H1 (cell line): Measurements from ENCODE around the gene BCAS4. TPM values are rescaled to one million over a fixed set of nuclear protein-coding genes. Genes with fewer than 3 reads are reported as not detected.

Experiments
- BACH1 ChIP-seq: IDR thresholded peaks from 2 replicates; pipeline ENCODE4 v1.6.1; 2012; ENCODE audit warnings: low read length, improper control_type of control experiment
- BCL11A ChIP-seq, 2 experiments: IDR thresholded peaks; one replicate each; pipeline ENCODE4 v1.6.1; 2011; ENCODE audit warnings: low read depth in 2 of 2, low read length in 2 of 2, mild to moderate bottlenecking in 2 of 2
- BRCA1 ChIP-seq: IDR thresholded peaks from 2 replicates; pipeline ENCODE4 v1.6.1; 2012; ENCODE audit warnings: low read depth, low read length, improper control_type of control experiment
- CBX8 ChIP-seq: fragments of 300-800, 300-1000 bp; sonication (generic); IDR thresholded peaks from 2 replicates; pipeline ENCODE4 v1.7.1; 2016; ENCODE audit warnings: low read depth, low read length, borderline replicate concordance
- CEBPB ChIP-seq: IDR thresholded peaks from 2 replicates; pipeline ENCODE4 v1.6.1; 2012; ENCODE audit warnings: low read depth, low read length
- CHD1 ChIP-seq: IDR thresholded peaks from 2 replicates; pipeline ENCODE4 v1.6.1; 2012; ENCODE audit warnings: low read depth, low read length, improper control_type of control experiment
- CHD2 ChIP-seq: IDR thresholded peaks from 2 replicates; pipeline ENCODE4 v1.6.1; 2012; ENCODE audit warnings: low read length, improper control_type of control experiment
- CREB1 ChIP-seq: IDR thresholded peaks from 2 replicates; pipeline ENCODE4 v1.6.1; 2012; ENCODE audit warnings: inconsistent platforms
- CTBP2 ChIP-seq: IDR thresholded peaks from 2 replicates; pipeline ENCODE4 v1.7.0; 2011; ENCODE audit warnings: borderline replicate concordance, mild to moderate bottlenecking, moderate library complexity, mixed read lengths, low read length; ENCODE audit not compliant: insufficient read depth, insufficient read length
- EGR1 ChIP-seq: IDR thresholded peaks from 2 replicates; pipeline ENCODE4 v1.6.1; 2011; ENCODE audit warnings: low read depth, low read length, borderline replicate concordance
- GTF2F1 ChIP-seq: IDR thresholded peaks from 2 replicates; pipeline ENCODE4 v1.6.1; 2012; ENCODE audit warnings: low read depth, low read length, improper control_type of control experiment, borderline replicate concordance
- HDAC2 ChIP-seq, 2 experiments: fragments of 300-600 bp in 1 of 2; sonication (generic) in 1 of 2; IDR thresholded peaks; 2 replicates each; pipeline ENCODE4 v1.6.1; 2011 to 2012; ENCODE audit warnings: low read depth in 2 of 2, low read length in 2 of 2, mild to moderate bottlenecking in 2 of 2, moderate library complexity in 2 of 2, borderline replicate concordance in 1 of 2, inconsistent platforms in 1 of 2
- JUND ChIP-seq: IDR thresholded peaks from 2 replicates; pipeline ENCODE4 v1.6.1; 2011; ENCODE audit warnings: mild to moderate bottlenecking, improper control_type of control experiment, low read length
- MAFK ChIP-seq: IDR thresholded peaks from 2 replicates; pipeline ENCODE4 v1.6.1; 2012; ENCODE audit warnings: low read depth, mild to moderate bottlenecking, improper control_type of control experiment, low read length
- NANOG ChIP-seq: IDR thresholded peaks from 2 replicates; pipeline ENCODE4 v1.6.1; 2011; ENCODE audit warnings: low read length, low read depth, mild to moderate bottlenecking, inconsistent platforms; ENCODE audit not compliant: insufficient read depth, poor library complexity, severe bottlenecking
- NRF1 ChIP-seq: IDR thresholded peaks from 2 replicates; pipeline ENCODE4 v1.6.1; 2011; ENCODE audit warnings: mild to moderate bottlenecking, low read depth, low read length, improper control_type of control experiment
- RAD21 ChIP-seq, 2 experiments: IDR thresholded peaks in 1 of 2; conservative IDR thresholded peaks in 1 of 2; 2 replicates each; pipeline ENCODE4 v1.6.1; 2011; ENCODE audit warnings: low read depth in 2 of 2, low read length in 2 of 2, improper control_type of control experiment in 1 of 2, inconsistent platforms in 1 of 2, mild to moderate bottlenecking in 1 of 2, moderate library complexity in 1 of 2
- RXRA ChIP-seq: IDR thresholded peaks from 2 replicates; pipeline ENCODE4 v1.6.1; 2011; ENCODE audit warnings: low read depth, mild to moderate bottlenecking, low read length, moderate library complexity; ENCODE audit not compliant: insufficient read depth
- SP1 ChIP-seq: IDR thresholded peaks from 2 replicates; pipeline ENCODE4 v1.6.1; 2011; ENCODE audit warnings: low read depth, low read length
- TBP ChIP-seq: IDR thresholded peaks from 2 replicates; pipeline ENCODE4 v1.6.1; 2011; ENCODE audit warnings: low read depth, low read length, improper control_type of control experiment
- ZNF274 ChIP-seq: IDR thresholded peaks from 2 replicates; pipeline ENCODE4 v1.7.0; 2012; ENCODE audit warnings: low read length, borderline replicate concordance; ENCODE audit errors: extremely low read depth
- polyA plus RNA-seq, 7 experiments: library from polyadenylated mRNA; depleted of rRNA in 3 of 7; stranded (reverse) in 5 of 7; unstranded in 2 of 7; fragments of >200 nt in 5 of 7; fragments of 200-250 nt in 2 of 7; gene quantifications; 1 replicate in 5 of 7; 2 replicates in 1 of 7; 4 replicates in 1 of 7; pipeline versions ENCODE4 v1.2.1 to v1.2.3, GENCODE V29; 2011 to 2013; ENCODE audit warnings: missing spikeins in 2 of 7, mixed read lengths in 2 of 7
- total RNA-seq: library from RNA; stranded (reverse); fragmentation: NEBNext Ultra II Directional; extraction: Animal tissue kit (Norgen Biotek cat#: 25700); gene quantifications from 2 replicates; pipeline ENCODE4 v1.2.1, GENCODE V29; 2021

The BCAS4 gene
- total and polyA plus RNA-seq, 2 of the 8 experiments (the other 6 are each of a cell fraction or from before 2014, with no cell fraction given): 21.2 to 23.6 TPM

- TF ChIP-seq BCL11A (IDR thresholded peaks at IDR 0.05; ENCODE audit: low read depth in 2 of 2, low read length in 2 of 2): no peak
- peak; percentile 90 for TF ChIP-seq CTBP2
- no peak for TF ChIP-seq ZNF274
- no peak for TF ChIP-seq EGR1
- peak; percentile 65; the same call in 1 of the 2 replicates for TF ChIP-seq TBP
- TF ChIP-seq GTF2F1: no peak
- peak; percentile 59; the same call in 1 of the 2 replicates for TF ChIP-seq CHD2
- TF ChIP-seq RAD21 (IDR thresholded peaks at IDR 0.05 in 1 of 2, conservative IDR thresholded peaks at IDR 0.05 in 1 of 2; ENCODE audit: low read depth in 2 of 2, low read length in 2 of 2): peak; percentile 28 to 54
- TF ChIP-seq MAFK: no peak
- TF ChIP-seq NRF1: no peak
- no peak for TF ChIP-seq NANOG
- no peak for TF ChIP-seq RXRA
- peak in 1 of 2 experiments; percentile 56; a peak in 1 of 4 replicates for TF ChIP-seq HDAC2 (IDR thresholded peaks at IDR 0.05; ENCODE audit: borderline replicate concordance in 1 of 2, low read depth in 2 of 2, low read length in 2 of 2)
- TF ChIP-seq JUND: no peak
- no peak for TF ChIP-seq CBX8
- peak; percentile 59; the same call in 1 of the 2 replicates for TF ChIP-seq SP1
- peak; percentile 64; the same call in 1 of the 2 replicates for TF ChIP-seq BACH1
- no peak for TF ChIP-seq BRCA1
- peak; percentile 54 for TF ChIP-seq CREB1
- no peak for TF ChIP-seq CEBPB
- no peak for TF ChIP-seq CHD1
- TF ChIP-seq, all 59 proteins: peak for 24
Observed at GRCh38 chr20:50790651-50791277, 4.1 kb upstream of the BCAS4 start (continued).
